ENCODE results near the gene SLC35D2.
"Not testable (repeated sequence)": the region's sequence is repeated elsewhere in the genome, so short reads cannot be mapped to it uniquely, and the experiment has no call there.

Gene SLC35D2

DNA sequence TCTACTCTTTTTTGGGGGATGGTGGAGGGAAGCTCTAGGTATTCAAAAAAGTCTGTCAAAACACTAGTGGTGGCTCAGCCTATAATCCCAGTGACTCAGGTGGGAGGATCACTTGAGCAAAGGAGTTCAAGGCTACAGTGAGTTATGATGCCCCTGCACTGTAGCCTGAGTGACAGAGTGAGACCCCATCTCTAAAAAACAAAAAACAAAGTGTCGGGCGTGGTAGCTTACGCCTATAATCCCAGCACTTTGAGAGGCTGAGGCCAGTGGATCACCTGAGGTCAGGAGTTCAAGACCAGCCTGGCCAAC lies 15.8 kb upstream of the SLC35D2 start:
- DNase-seq: no peak

DNA sequence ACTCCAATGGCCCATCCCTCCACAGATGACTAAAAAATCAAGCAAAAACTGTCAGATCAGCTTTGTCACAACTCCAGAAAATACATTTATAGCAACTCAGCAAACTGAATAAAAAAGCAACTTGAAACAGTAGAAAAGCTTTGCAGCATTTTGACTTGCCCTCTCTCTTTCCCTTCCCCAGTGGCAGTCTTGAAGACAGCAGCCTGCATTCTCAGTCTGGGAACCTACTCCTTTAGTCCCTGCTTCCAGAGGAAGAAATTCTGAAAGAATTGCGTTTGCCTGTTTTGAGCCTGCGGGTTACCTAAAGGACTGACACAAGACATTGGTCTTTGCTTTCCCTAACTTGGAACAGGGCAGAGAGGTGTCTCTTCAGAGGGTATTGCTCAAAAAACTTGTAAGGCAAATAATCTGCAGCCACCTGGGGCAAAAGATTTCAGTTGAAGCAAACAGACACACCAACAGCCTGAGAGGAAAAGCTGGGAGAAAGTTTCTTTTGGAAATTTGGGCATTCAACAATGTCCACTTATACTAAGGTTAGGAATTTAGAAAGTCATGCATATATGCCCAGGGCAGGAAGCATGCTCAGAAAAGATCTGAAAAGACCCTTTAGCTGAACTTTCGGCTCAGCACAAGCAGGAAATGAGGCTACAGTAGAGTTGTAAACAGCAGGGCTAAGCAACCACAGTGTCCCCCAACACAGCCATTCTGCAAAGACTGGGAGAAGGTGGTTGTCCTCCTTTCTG lies 15.2 kb upstream of the SLC35D2 start:
- DNase-seq: no peak

- DNase-seq: no peak
These were observed 12.5 kb upstream of the SLC35D2 start for GRCh38 chr9:96395964-96396363.

DNA sequence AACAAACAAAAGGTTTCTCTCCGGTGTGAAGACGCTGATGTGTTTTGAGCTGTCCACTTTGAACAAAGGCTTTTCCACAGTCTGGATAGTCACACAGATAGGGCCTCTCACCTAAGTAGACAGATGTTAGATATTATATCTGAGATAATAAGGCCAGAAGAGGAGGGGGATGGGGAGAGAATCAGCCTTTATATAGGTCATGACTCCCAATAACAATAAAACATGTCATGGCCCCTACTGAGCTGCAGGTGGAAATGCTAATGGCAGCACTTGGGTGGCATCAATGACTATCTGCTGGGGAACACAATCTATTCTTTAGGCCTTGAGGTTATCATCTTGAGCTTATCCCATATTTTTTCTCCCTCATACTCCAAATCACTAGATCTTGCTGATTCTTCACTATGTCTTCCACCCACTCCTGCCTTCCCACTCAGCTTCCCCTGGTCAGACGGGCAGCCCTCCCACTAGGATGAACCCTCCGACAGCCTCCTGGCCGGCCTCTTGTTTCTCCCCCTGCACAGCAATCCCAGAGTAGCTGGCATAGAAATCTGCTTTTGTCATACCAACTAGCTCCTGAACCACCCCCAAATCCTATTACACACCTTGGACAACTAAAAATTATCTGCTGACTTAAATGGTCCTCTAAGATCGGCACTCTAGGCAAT lies 11.5 kb upstream of the SLC35D2 start:
- DNase-seq: no peak

DNA sequence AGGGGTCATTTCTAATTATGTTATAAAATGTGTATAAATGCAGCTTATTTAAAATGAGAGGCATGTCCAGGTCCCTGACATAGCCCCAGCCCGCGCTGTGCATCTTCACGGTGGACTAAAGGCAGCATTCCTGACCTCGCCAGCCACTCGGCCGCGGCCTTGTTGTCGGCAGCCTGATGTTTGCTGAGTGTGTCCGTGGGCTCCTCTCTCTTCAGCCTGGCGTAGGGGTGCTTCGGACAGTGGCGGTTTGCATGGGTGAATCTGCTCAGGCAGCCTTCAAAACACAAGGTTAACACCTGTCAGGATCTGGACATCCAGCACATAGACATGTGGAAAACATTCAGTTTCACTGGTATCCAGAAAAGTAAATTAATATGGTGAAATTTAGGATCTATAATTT lies 8.8 kb upstream of the SLC35D2 start:
- DNase-seq: no peak

DNA sequence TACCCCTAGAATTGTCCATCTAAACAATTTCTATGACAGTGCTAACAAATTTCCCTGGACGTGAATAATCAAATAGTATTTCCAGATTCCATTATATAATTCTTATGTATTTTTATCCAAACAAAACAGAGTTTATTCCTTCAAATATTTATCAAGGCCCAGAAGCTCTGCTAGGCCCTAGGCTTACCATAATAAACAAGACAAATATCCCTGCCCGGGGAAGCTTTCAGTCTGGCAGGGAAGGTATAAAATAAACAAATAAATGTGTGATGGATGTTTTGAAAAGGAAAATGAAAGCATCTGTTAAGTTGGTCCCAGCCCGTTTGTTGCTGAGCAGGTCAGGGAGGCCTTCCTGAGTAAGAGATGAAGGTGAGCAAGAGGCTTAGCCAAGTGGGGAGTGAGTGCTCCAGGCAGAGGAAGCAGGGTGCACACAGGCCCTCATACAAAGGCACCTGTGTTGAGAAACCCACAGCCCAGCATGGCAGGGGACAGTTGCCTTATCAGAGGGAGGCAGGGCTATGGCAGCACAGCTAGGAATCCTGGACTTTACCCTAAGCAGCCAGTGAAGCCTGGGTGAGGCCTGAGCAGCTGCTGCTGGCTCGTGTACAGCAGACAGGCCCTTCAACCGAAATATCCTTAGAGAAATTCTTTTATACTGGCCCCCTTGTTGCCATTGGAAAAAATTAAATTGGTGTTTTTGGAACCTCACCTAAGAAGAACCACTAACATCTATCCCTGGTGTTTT lies 7.7 kb upstream of the SLC35D2 start:
- DNase-seq: no peak

GRCh38 chr9:96388144-96388543 lies 4.6 kb upstream of the SLC35D2 start:
- DNase-seq: no peak

DNA sequence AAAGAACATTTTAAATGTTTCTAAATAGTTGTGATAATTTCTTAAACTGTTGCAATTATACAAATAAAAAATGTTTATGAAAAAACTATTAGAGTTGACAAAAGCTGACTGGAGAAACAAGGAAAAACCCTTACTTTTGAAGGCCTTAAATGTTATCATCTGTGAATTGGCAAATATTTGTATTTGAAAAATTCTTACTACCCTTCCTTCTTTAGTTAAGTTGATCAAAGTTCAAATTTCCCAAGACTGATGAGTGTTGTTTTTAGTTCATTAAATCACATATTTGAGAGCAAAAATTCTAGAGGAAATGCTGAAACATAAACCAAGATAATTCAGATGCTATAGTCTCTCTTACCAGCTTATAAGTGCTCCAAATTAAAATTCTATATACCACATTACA lies 2.6 kb upstream of the SLC35D2 start:
- DNase-seq: no peak

DNA sequence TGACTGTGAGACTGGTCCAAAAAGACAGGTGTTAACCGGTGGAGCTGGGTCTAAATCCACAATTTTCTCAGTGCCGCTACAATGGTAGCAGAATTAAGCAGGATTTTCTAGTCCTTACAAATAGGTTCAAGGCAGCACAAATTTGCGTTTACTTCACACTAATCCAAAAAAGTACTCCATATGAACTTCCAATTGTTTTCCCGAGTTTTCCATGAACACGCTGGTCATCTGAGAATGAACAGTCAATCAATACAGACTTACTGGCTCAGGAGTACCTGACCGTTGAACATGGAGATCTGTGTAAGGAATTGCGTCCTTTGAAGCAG lies 709 bp downstream of the SLC35D2 start:
- no peak for DNase-seq

- no peak for DNase-seq
These were observed 1.3 kb downstream of the SLC35D2 start for GRCh38 chr9:96382175-96382574.

DNA sequence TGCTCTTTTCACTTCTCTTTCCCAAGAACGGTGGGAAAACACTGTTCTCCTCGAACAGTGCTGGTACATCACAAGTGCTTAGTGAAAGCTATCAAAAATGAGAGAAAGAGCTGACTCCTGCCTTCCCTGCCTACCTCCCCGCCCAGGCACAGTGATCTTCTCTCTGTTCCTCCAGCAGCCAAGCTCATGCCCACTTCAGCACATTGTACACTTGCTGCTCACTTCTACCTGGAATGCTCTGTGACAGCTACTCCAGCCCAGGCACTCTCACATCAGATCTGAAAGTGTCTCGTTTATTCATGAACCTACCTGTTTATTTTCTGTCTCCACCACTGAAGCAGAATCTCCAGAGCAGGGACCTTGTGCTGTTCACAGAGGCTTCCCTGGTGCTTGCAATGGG lies 1.8 kb downstream of the SLC35D2 start:
- DNase-seq: no peak

DNA sequence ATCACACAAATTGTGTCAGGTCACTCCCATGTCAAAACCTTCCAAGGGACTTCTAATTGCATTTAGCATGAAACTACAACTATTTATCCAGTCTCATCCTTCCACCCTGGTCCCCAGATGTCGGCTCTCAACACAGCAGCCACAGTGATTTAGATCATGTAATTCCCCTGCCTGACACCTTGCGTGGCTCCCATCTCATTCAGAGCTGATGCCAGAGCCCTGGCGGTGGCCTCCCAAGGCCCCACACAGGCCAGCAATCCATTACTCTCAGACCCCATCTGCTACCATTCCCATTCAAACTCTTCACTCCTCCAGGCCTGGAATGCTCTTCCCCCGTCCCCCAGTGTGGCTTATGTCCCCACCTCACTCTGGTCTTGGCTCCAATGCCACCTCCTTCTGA lies 2.4 kb downstream of the SLC35D2 start:
- DNase-seq: no peak

DNA sequence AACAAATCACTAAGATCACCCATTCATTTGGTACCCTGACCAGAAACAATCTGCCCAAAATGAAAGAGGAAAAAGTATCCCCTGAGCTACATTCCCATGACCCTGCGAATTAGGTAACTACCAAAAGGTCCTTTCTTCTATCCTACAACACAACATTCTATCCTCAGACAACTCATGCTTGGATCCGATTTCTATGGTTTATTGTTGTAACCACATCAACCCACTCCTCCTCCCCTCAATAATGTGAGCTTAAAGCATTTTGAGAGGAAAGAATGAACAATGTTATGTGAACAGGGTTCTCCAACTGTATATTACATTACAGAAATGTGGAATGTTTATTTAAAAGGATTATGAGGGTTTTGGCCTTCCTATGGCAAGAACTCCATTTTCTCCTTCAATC lies 4.0 kb downstream of the SLC35D2 start:
- no peak for DNase-seq

GRCh38 chr9:96378187-96378586 lies 5.3 kb downstream of the SLC35D2 start:
- no peak for DNase-seq

DNA sequence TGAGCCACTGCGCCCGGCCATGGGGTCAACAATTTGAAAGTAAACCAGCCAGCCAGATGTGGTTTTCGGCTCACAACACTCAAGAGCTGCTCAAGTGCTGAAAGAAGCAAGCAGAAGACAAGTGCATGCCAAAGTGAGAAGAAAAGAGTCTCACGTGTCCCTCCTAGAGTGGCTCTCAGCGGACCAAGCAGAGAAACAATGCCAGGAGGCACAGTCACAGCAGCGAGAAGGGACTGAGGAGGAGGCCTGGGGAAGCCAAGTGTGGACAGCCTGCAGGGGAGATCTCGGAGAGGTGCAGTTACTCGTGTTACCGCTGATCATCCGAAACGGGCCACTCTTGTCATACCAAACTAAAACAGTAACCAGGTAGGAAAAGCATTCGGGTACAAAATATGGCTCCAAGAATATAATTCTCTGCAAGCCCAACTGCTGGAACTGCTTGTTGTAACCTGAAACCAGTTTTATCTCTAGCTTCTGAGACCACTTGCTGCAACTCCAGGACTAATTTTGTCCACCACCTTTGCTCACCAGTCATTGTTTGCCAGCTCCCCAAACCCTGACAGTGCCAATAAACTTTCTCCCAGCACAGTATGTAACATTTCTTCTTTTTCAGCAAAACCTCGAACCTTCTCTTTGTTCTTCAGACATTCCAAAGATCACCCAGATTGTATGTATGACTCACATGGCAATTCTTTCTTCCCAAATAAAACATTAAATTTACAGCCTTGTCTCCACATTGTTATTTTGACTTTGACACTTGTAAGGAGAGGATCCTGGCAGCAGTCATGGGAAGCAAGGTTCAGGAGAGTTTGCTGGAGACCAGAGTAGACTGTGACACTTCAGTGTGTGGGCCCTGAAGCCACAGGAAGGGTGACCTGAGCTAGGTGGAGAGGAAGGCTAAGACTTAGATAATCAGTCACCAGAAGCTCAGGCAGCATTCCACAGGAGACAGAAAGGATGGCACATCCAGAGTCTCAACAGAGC lies 6.3 kb downstream of the SLC35D2 start:
- no peak for DNase-seq

DNA sequence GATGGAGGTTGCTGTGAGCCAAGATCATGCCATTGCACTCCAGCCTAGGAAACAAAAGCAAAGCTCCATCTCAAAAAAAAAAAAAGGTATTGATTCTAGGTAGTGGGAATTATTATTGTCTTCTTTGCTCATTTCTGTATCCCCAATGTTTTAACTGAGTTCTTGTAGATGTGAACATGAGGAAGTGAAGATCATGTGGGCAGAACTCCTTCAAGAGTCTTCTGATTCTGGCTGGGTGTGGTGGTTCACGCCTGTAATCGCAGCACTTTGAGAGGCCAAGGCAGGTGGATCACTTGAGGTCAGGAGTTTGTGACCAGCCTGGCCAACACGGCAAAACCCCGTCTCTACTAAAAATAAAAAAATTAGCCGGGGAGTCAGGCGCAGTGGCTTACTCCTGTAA lies 8.0 kb downstream of the SLC35D2 start:
- not testable (repeated sequence) for DNase-seq

- no peak for DNase-seq
These were observed 15.6 kb downstream of the SLC35D2 start for GRCh38 chr9:96367943-96368342.

DNA sequence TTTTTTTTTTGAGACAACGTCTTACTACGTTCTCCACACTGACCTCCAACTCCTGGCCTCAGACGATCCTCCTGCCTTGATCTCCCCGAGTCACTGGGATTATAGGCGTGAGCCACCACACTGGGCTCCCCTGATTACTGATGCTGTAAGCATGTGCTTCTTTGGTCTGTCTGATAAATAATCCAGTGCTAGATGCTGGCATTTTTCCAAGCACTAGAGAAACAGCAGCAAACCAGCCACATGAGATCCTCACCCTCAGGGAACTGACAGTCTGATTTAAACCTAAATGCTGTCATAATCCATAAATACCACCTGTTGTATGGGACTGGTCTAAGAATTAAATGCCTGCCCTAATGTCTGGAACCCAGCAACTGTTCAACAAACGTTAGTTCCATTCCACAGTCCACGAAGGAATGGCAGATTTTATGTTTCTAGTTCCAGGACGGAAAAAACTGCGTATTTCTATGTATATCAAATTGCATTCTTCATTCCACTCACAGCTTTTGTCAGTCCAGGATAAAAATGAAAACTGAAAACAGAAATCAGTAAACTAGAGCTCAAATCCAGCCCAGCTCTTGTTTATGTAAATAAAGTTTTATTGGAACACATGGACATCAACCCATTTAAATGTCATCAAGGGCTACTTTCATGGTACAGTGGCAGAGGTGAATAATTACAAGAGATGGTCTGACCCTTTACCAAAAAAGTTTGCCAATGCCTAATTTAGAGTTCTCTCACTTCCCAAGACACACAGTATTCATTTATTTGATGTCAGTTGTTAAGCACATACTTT lies 20.1 kb downstream of the SLC35D2 start:
- no peak for DNase-seq

DNA sequence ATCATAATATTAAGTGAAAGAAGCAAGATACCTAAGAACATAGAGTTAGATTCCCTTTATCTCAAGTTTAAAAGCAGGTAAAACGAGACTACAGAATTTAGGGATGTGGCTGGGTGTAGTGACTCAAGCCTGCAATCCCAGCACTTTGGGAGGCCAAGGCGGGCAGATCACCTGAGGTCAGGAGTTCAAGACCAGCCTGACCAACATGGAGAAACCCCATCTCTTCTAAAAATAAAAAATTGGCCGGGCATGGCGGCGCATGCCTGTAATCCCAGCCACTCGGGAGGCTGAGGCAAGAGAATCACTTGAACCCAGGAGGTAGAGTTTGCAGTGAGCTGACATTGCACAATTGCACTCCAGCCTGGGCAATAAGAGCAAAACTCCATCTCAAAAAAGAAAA lies 21.4 kb downstream of the SLC35D2 start:
- not testable (repeated sequence) for DNase-seq

DNA sequence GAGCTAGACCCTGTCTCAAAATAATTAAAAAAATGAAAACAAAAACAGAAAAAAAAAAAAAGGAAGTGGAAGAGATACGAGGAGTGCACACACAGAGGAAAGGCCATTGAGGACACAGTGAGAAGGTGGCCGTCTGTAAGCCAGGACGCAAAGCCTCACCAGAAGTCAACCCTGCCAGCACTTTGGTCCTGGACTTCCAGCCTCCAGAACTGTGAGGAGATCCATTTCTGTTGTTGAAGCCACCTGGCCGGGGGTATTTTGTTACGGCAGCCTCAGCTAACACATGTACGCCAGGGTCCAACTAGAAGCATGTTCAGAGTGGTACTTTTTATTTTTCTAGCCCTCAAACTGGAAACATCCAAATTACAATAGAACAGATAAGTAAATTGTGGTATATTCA lies 21.8 kb downstream of the SLC35D2 start:
- DNase-seq: no peak

GRCh38 chr9:96360976-96361375 lies 22.5 kb downstream of the SLC35D2 start:
- DNase-seq: no peak

- not testable (repeated sequence) for DNase-seq
These were observed 23.0 kb downstream of the SLC35D2 start for GRCh38 chr9:96360523-96360922.
